ENCODE data around the gene VAX1.

GRCh38 chr10:117178190-117178589 lies 40.1 kb upstream of the VAX1 start:
- TF ChIP-seq EZH2 (IDR thresholded peaks at IDR 0.05) = no peak
- no peak for TF ChIP-seq POLR2AphosphoS5 (IDR thresholded peaks at IDR 0.05; ENCODE audit: borderline replicate concordance, low read depth, low read length)
- TF ChIP-seq FOXP2 (optimal IDR thresholded peaks at IDR 0.05; ENCODE audit: control extremely low read depth, extremely low read length, insufficient read depth) = no peak
